Stimulated activated naive CD4-positive, alpha-beta T cell (primary cell): ENCODE measurements around the gene CLEC16A.

ENCODE experiments used
- DNase-seq, 6 experiments: peaks; one replicate each; lab custom pipeline; 2025; lab: John Stamatoyannopoulos, UW

CLEC16A gene

DNA sequence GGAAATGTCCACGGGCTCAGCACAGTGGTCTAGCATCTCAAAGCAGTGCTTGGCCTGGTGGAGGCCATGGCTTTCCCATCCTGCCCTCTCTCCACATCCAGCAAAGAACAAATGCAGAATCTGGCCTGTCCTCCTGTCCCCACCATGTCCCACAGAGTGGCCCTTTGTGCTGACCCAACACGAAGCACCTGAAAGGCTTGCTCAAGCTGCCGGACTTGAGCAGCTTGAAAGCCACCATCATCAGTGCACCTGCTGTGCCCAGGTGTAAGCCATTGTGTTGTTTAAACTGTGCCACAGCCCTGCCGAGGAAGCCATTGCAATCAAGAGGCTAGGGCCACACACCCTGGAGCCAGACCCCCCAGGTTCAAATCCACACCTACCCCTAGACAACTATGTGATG, 196.1 kb downstream of the CLEC16A start:
- no peak for DNase-seq

GRCh38 chr16:11140867-11141266, 196.5 kb downstream of the CLEC16A start:
- DNase-seq, result no peak

DNA sequence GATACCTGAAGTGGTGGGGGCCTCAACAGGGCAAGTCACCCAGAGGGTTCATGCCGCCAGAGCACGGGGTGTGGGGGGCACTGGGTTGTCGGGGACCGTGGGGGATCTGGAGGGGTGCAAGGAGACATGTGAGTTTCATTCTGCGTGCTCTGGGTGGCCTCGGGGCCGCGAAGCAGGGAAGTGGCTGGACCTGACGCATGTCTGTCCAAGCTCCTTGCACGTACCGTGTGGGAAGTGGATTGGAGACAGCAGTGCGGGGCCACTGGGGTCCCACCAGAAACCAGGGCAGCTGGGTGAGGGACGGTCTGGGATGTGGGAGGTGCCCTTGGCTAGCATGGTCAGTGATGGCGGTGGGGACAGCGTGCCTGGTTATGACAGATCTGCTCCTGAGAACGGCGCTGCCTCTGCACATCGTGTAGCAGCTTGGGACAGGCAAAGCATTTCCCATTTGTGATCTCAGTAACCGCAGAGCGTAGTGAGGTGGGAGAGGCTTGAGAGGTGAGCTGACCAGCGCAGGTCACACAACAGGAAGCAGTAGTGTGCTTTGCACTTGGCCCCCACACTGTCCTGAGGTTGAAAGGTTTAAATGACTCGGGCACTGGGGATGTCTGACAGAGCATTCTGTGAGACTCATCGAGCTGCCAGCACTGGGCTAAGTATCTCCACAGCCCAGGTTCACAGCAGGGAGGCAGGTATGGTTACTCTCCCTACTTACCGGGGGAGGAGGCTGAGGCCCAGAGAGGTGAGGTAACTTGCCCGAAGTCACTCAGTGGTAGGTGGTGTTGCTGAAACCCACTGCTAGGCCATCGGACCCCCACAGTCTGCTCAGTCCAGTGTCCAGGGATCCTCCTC, 197.3 kb downstream of the CLEC16A start:
- DNase-seq, result no peak

- DNase-seq, result no peak
These were observed 197.9 kb downstream of the CLEC16A start for GRCh38 chr16:11142261-11142630.

DNA sequence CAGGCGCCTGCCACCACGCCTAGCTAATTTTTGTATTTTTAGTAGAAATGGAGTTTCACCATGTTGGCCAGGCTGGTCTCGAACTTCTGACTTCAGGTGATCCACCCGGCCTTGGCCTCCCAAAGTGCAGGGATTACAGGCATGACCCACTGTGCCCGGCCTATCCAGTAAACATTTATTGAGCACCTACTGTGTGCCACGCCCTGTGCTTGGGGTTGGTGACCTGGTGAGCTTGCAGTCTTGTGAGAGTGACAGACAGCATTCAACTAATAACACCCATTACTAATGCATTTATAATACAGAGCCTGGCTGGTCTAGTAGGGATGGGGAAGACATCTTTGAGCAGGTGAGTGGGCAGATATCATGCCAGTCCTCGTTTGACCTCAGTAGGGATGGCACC, 198.6 kb downstream of the CLEC16A start:
- no peak for DNase-seq

DNA sequence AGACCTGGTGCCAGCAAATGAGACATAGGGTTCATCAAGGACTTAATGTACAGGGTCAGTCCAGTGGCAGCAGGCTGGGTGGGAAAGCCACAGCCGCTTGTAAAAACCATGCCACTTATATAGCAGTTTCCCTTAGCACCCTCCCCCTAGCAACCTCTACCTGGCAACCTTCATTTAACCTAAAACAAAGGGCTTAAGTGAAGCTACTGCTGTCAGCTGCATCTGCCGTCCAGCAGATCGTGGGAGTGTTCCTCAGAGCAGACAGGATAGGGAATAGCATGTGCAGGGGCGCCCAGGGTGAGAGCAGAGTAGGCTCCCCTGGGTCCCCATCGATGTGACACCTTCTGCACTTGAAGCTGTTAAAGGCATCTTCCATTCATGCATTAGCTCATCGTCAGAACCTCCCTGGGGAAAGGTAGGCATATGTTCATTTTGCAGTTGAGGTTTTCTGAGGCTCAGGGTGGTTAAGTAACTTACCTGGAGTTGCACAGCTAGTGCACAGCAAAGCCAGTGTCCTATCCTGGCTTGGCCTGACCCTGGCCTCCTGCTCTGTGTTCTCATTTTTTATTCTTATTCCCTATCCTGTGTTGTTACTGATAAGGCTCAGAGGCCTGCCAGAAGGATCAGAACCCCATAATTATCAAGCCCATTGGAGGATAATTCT, 199.1 kb downstream of the CLEC16A start:
- no peak for DNase-seq

DNA sequence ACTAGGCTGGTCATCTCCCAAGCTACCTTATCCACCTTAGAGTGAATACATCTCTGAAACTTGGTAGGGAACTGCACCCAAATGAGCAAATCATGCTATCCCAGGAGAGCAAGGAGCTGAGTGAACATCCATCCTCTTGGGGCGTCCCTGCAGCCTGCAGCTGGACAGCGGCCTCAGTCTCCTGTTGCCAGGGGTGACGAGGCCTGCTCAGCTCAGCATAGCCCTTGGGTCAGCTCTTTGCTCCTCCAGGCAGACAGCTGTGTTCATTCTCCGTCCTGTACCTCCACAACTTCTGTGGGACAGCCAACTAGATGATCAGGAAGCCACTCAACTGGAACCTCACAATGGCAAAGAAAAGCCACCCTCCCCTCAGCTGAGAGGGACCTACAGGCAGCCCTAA, 199.8 kb downstream of the CLEC16A start:
- DNase-seq, result no peak

GRCh38 chr16:11145173-11145818, 200.9 kb downstream of the CLEC16A start:
- no peak for DNase-seq

DNA sequence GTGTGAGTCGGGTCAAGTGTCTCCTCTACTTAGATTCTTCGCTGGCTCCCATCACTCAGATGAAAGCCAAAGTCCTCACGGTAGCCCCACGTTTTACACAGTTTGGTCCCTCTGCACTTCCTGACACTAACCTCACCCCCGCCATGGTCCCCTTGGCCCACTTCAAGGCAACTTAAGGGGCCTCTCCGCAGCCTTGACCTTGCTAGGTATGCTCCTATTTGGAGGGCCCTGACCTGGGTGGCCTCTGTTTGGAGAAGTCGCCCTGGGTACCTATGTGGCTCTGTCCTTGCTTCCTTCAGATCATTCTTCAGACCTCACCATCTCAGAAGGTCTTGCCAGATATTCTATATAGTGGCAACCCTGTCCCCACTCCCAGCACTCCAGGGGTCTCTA, 201.5 kb downstream of the CLEC16A start:
- DNase-seq, result no peak

GRCh38 chr16:11147033-11147753, 202.8 kb downstream of the CLEC16A start:
- no peak for DNase-seq

DNA sequence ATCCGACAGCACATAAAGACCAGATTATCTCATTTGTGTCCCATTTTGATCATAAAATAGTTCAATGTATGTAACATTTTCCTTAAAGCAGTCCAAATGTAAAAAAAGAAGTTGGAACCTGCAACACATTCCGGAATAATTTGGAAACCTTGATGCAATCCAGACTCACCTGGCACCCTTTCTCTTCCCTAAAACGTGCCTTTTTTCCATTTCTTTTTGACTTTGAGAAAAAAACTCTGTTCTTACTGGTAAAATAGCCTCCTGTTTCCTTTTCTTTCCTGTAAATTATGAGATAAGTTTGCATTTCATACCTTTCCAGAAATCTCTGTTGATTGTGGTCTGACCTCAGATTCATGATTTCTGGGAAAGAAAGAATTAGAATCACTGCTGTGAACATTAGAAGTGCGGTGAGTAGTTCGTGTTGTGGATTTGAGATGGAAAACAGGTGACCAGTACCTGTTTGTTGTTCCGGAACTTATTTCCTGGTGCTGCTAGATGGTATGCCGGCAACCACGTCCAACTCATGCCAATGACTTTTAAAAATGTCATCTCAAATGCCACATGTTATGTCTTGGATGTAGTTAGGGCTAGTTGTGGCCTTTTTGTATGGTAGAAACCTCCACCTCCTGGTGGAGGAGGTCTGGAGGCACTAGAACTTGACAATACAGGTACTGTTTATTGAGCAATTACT, 203.5 kb downstream of the CLEC16A start:
- no peak for DNase-seq

DNA sequence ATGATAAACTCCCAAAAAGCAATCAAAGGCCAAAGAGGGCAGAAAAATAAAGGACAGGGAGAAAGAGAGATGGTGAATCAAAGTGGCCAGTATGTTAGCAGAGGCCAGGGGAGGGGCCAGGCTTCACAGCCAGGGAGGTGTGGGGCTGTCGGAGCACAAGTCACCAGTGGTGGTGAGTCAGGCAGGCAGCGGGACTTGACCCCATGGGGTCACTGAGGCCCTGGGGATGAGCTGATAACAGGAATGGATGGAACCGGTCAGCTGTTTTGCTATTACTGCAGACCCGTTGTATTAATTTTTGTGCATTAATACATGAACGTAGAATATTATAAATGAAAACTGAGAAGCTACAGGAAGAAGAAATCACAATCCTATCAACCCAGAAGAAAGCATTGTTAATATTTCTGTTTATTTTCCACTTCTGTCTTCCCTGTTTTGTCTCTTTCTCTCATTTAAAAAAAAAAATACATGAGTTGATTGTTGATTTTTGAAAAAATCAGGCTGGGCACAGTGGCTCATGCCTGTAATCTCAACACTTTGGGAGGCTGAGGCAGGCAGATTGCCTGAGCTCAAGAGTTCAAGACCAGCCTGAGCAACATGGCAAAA, 204.8 kb downstream of the CLEC16A start:
- DNase-seq, result no peak

- DNase-seq, result no peak
These were observed 205.8 kb downstream of the CLEC16A start for GRCh38 chr16:11150190-11150589.

- DNase-seq, result no peak
These were observed 207.0 kb downstream of the CLEC16A start for GRCh38 chr16:11151156-11151884.

- no peak for DNase-seq
These were observed 207.7 kb downstream of the CLEC16A start for GRCh38 chr16:11151885-11152629.

DNA sequence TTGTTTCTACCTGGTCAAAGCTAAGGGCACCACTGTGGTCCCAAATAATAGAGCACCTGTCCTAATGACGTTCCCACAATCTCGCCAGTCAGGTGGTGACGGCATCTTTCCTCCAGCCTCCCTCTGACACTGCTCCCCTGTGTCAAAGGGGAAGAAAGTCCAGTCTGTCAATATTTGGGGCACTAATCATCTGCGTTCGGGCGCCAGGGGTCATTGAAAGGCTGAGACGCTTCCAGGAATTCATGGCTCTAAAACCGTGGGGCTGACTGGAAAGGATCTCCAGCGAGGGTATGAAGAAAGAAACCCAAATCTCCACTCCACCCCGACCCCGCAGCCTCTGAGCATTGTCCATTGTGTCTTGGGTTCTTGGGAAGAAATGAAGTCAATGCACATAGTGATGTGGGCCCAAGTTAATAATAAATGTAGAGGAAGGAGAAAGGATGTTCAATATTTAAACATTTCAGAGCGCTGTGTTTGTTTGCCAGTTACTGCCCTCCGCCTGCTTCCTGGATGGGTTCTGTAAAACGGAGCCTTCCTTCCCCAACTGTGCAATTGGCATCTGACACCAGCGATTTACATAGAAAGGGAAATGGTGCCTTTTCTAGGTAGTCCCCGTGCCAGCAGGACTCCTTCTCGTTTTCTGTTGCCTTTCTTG, 208.4 kb downstream of the CLEC16A start:
- no peak for DNase-seq

DNA sequence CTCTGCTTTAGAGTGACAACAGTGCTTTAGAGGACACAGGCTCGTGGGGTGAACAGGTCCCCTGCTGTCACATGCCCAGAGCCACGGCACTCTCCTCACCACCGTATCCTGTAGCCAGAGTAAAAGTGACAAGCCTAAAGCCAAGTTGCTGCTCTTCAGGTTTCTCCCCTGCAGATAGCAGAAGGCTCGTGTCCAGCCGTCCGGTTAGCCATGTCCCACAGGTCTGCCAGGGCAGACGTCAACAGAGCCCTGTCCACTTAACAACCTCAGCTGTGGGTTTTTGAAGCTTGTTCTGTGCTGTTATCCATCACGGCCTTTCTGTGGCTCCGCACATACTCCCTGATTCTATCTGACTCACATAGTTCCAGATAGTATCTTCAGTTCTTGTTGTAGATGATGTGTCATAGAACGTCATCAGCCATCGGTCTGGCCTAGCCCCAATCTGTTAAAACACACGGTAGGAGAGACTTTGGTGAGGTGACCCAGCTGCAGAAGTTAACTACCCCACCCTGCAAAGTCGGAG, 211.0 kb downstream of the CLEC16A start:
- no peak for DNase-seq

DNA sequence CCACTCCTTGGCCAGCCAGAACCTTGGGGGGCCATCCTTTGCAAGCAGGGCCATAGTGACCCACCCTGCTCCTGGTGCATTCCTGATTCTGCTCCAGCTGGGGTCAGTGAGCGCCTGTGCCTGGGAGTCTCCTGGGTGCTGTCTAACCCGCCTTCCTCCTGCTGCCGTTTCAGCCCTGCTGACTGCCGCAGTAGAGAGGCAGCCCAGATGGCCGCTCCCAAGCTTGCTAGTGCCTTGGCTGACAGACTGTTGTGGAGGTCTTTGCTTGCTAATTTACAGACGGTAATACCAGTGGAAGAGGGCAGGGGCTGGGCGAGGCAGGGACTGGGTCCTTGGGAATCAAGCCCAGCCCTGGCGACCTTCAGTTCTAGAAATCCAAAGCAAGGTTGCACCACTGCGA, 212.0 kb downstream of the CLEC16A start:
- no peak for DNase-seq

- DNase-seq, result no peak
These were observed 212.8 kb downstream of the CLEC16A start for GRCh38 chr16:11157143-11157542.
